ENCODE data around the gene GATAD2A. TPM values are rescaled to one million over a fixed set of nuclear protein-coding genes. Genes with fewer than 3 reads are reported as not detected.

GATAD2A gene
- total and polyA plus RNA-seq, 2 of the 8 experiments (the other 6 are each of a cell fraction or from before 2014, with no cell fraction given): 38.4 to 205 TPM

- DNase-seq (ENCODE audit: low read depth in 1 of 2, low spot score in 2 of 2): no peak
- Histone ChIP-seq H3K4me2 (ENCODE audit: insufficient read depth in 1 of 2, low read depth in 2 of 2, low read length in 2 of 2) (no peak overlapping the region), H3K4me1 (replicated peaks in 1 of 4; ENCODE audit: control insufficient read depth in 3 of 4, insufficient read depth in 4 of 4, low read length in 3 of 4) (peaks cover 0 to 3% (median 3%) of the 10 kb centered on the region in 4 experiments; a peak in 3 of 7 replicates), H3K23ac (ENCODE audit: insufficient read length) (no peak overlapping the region), H2BK5ac (ENCODE audit: low read depth, low read length) (no peak overlapping the region), H2BK12ac (ENCODE audit: low read depth, low read length) (no peak overlapping the region), H2BK120ac (replicated peaks; ENCODE audit: low read depth, low read length) (no peak overlapping the region), H4K91ac (replicated peaks; ENCODE audit: insufficient read length, low read length) (no peak overlapping the region), H3K14ac (ENCODE audit: insufficient read length) (no peak overlapping the region), H3K4ac (replicated peaks; ENCODE audit: insufficient read length, low read depth, low read length) (no peak overlapping the region), H3K36me3 (ENCODE audit: control insufficient read depth in 2 of 4, insufficient read depth in 4 of 4, low read length in 3 of 4) (peaks cover 0 to 23% (median 10%) of the 10 kb centered on the region in 4 experiments; a peak in 6 of 8 replicates), H4K8ac (ENCODE audit: extremely low read depth, insufficient read depth, low read length) (no peak overlapping the region), H3K9ac (replicated peaks in 1 of 4; ENCODE audit: extremely low read depth in 1 of 4, low read depth in 3 of 4, low read length in 3 of 4) (no peak overlapping the region), H3K4me3 (ENCODE audit: extremely low read depth in 1 of 4, insufficient read depth in 2 of 4, low read depth in 3 of 4, low read length in 4 of 4) (no peak overlapping the region), H2BK20ac (ENCODE audit: low read length) (no peak overlapping the region), H3K27ac (ENCODE audit: low read depth, low read length) (no peak overlapping the region), H3K23me2 (ENCODE audit: low read depth, low read length) (no peaks in the 10 kb centered on the region), H3K27me3 (replicated peaks in 1 of 4; ENCODE audit: control insufficient read depth in 3 of 4, extremely low read depth in 1 of 4, insufficient read depth in 3 of 4, low read length in 3 of 4) (no peaks in the 10 kb centered on the region; a peak in 1 of 7 replicates), H2BK15ac (ENCODE audit: low read length) (no peak overlapping the region), H2AFZ (ENCODE audit: low read length) (no peak overlapping the region), H4K5ac (ENCODE audit: insufficient read length, low read depth, low read length) (no peak overlapping the region), H3K79me1 (ENCODE audit: low read depth, low read length) (no peaks in the 10 kb centered on the region), H3K79me2 (ENCODE audit: control insufficient read depth in 1 of 2, insufficient read depth in 2 of 2, low read length in 2 of 2) (no peaks in the 10 kb centered on the region), H3K18ac (ENCODE audit: extremely low read depth, low read length) (no peak overlapping the region), H2AK5ac (ENCODE audit: low read depth, low read length) (no peak overlapping the region), H3K56ac (replicated peaks; ENCODE audit: insufficient read length, low read depth, low read length) (no peak overlapping the region), H3K9me3 (ENCODE audit: insufficient read depth in 2 of 2, low read depth in 1 of 2, low read length in 1 of 2) (no peaks in the 10 kb centered on the region), H4K20me1 (replicated peaks in 1 of 2; ENCODE audit: control insufficient read depth in 1 of 2, insufficient read depth in 2 of 2, low read length in 2 of 2) (peaks cover 3 to 25% of the 10 kb centered on the region in 2 experiments)
- ChIA-PET CTCF (ENCODE audit: partially characterized antibody) (interaction anchor here (0.5 to 6.7 kb wide), 15 partner anchors 9 to 1992 kb away, joined by 3 to 181 read pairs (median 5); partner anchors contain the start of genes GMIP and TSSK6), POLR2A (ENCODE audit: partially characterized antibody) (interaction anchor here (0.6 to 3.5 kb wide), 9 partner anchors 10 to 452 kb away, joined by 3 to 34 read pairs (median 4); partner anchors contain the start of genes GATAD2A, GMIP, LPAR2 and NDUFA13)
- no peak for FAIRE-seq
- no peak for TF ChIP-seq SIRT6 (IDR thresholded peaks at IDR 0.05; ENCODE audit: low read length)
- TF ChIP-seq POLR2AphosphoS5 (IDR thresholded peaks at IDR 0.05; ENCODE audit: low read depth, low read length): peak; percentile 35; the same call in 1 of the 2 replicates
- no peak for TF ChIP-seq JUN (IDR thresholded peaks at IDR 0.05; ENCODE audit: low read depth, low read length)
- no peak for TF ChIP-seq TEAD4 (IDR thresholded peaks at IDR 0.05; ENCODE audit: low read depth, low read length)
- no peak for TF ChIP-seq ZNF274 (IDR thresholded peaks at IDR 0.05; ENCODE audit: borderline replicate concordance, extremely low read depth, low read length)
- no peak for TF ChIP-seq JUND (IDR thresholded peaks at IDR 0.05; ENCODE audit: low read length)
- WGBS, 2 experiments (ENCODE audit: extremely low coverage in 1 of 2, insufficient coverage in 1 of 2, insufficient read length in 1 of 2, insufficient replicate concordance in 2 of 2, low coverage in 1 of 2, low lambda C conversion rate in 2 of 2, missing lambda C conversion rate in 1 of 2): 92% methylated on average over 4 of the region's 4 CpGs; no CpG with 5 or more reads in 1 of the 2 experiments
These were observed 125.4 kb downstream of the GATAD2A start for GRCh38 chr19:19530889-19531288.

Measured in H1 (cell line).